C4-2B (cell line): ENCODE measurements around the gene KCNQ1.

Experiments
- H3K27ac ChIP-seq: fragments of 450-650 bp; 2 replicates; pipeline ENCODE4 v1.5.1; 2017
- ZFX ChIP-seq: fragments of 450-650 bp; IDR thresholded peaks from 2 replicates; pipeline ENCODE4 v1.6.1; 2017
- TF ChIP-seq, protein P1 (sequence below): fragments of 450-650 bp; conservative IDR thresholded peaks from 2 replicates; pipeline ENCODE4 v1.5.1; 2017; ENCODE audit warnings: mild to moderate bottlenecking

Gene KCNQ1

DNA sequence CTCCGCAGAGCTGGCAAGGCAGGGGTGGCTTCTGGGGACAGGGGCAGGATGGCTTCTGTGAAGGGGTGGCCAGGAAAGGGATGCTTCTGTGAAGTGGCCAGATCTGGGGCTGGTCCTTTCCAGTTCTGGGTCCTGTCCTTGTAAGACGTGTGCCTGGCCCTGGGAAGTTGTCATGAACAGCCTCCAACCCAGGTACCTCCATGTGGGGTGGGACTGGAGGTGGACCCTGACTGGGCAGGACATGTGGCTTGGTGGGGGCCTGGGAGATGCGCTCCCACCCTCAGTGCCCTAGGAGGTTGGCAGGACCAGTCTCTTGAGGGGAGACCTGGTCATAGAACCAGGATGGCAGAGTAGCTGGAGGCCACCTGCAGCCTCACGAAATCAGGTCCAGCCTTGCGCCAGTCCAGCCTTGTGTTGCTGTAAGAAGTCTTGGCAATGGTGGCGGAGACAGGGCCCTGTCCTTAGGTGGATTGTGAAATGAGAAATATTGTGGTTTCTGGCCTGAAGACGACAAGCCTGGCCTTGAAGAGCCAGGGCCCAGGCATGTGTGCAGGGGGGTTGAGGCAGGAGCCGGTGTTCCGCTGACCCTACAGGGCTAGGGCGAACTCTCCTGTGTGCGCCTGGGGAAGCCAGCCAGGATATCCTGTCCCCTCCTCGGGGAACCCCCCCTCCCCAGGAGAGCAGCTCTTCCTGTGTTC lies 2.6 kb downstream of the KCNQ1 start:
- no peak overlapping the region for H3K27ac ChIP-seq
- TF ChIP-seq, protein P1, sequence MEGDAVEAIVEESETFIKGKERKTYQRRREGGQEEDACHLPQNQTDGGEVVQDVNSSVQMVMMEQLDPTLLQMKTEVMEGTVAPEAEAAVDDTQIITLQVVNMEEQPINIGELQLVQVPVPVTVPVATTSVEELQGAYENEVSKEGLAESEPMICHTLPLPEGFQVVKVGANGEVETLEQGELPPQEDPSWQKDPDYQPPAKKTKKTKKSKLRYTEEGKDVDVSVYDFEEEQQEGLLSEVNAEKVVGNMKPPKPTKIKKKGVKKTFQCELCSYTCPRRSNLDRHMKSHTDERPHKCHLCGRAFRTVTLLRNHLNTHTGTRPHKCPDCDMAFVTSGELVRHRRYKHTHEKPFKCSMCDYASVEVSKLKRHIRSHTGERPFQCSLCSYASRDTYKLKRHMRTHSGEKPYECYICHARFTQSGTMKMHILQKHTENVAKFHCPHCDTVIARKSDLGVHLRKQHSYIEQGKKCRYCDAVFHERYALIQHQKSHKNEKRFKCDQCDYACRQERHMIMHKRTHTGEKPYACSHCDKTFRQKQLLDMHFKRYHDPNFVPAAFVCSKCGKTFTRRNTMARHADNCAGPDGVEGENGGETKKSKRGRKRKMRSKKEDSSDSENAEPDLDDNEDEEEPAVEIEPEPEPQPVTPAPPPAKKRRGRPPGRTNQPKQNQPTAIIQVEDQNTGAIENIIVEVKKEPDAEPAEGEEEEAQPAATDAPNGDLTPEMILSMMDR = no peak
- no peak for TF ChIP-seq ZFX

DNA sequence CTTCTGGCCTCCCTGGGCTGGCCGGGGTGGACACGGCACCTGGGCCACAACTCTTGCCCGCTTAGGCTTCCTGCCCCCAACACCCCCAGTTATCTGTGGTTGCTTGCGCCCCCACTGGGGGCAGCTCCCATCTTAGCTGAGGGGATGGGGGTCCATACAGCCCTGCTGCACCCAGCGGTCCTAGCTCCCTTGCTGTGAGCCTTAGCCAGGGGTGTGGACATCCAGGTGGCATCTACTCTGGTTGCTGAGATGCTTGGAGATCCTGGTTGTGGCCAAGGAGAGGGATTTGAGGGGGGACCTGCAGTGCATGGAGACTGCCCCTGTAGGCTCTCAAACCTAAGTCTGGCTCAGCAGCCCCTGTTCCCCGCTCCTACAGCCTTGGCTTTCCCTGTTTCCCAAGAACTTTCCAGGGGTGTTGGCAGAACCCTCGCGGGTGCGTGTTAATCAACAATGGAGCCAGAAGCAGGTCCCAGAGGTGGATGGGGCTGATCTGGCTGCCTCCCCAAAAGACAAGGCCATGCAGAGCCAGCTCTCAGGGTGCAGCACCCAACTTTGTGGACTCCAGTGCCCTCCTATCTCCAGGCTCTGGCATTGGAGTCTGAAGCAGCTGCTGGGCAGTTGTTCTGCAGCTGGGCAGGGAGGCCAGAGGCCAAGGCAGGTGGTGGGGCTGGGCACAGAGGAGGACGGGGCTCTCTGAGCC lies 3.3 kb downstream of the KCNQ1 start:
- no peak overlapping the region for H3K27ac ChIP-seq
- TF ChIP-seq ZFX = no peak
- TF ChIP-seq, protein P1 = no peak

DNA sequence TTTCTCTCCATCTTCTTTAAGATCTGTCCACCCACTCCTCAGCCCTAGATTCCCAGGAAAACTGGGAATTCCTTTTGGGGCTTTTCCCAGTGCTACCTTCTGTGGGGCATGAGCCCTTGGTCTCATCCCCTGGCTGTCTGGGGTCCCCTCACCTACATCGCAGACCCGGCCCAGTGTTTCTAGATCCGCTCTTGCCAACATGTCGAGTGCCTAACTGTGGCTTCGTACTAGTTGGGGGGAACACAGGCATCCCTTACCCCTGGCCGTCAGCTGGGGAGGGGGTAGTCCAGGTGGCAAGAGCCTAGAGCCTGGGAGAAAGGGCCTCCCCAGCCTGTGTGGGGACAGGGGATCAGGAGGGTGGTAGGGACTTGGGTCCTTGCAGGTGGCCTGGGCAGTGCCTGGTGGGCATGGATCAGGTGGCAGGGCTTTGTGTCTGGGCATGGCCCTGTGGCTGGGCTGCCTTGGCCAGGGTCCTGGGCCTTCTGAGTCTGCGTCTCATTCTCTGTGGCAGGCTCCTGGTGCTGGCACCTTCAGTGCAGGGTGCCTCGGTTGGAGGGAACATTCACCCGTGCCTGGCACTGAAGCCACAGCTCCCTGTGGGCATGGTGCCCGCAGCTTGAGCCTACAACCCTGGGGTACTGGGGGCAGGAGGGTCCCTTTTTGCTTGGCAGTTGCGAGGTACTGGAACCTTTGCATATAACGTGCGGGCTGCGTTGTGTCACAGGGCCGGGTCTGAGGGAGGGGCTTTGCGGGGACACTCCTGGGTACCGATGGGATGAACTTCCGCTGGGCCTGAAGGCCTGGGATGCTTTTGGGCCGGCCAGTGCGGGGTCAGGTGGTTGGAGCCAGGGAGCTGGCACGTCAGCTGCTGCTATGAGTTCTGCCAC lies 4.1 kb downstream of the KCNQ1 start:
- no peak overlapping the region for H3K27ac ChIP-seq
- TF ChIP-seq ZFX = no peak
- TF ChIP-seq, protein P1 = no peak

DNA sequence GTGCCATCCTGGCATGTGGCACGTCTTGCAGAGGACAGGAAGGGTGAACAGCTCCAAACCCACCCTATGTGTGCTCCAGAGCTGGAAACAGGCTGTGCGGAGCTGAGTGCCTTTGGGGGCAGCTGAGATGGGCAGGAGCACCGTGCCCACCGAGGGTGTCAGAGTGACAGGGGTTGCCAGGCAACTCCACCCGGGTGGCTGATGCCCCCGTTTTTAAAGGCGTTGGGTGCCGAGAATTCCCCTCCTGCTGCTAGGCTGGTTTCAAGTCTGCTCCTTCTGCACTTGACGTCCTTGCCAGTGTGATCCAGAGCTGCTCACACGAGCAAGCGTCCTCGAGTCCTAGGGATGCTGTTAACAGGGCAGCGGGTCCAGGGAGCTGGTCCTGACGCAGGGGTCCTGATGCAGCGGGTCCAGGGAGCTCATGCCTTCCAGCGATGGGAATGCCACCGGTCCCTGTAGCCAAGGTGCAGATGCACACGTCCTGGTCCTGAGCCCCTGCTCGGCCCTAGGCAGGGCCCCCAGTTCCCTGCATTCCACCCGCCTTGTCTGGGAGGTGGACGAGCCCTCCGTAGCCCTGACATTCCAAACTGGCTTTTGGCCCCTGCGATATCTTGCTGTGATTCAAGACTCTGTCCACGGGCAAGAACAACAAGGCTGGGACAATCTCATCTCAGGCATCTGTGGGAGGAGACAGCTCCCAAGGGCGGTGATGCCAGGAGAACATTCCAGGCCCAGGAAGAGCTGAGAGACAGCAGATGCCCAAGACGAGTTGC lies 4.9 kb downstream of the KCNQ1 start:
- H3K27ac ChIP-seq = no peak overlapping the region
- TF ChIP-seq ZFX = no peak

DNA sequence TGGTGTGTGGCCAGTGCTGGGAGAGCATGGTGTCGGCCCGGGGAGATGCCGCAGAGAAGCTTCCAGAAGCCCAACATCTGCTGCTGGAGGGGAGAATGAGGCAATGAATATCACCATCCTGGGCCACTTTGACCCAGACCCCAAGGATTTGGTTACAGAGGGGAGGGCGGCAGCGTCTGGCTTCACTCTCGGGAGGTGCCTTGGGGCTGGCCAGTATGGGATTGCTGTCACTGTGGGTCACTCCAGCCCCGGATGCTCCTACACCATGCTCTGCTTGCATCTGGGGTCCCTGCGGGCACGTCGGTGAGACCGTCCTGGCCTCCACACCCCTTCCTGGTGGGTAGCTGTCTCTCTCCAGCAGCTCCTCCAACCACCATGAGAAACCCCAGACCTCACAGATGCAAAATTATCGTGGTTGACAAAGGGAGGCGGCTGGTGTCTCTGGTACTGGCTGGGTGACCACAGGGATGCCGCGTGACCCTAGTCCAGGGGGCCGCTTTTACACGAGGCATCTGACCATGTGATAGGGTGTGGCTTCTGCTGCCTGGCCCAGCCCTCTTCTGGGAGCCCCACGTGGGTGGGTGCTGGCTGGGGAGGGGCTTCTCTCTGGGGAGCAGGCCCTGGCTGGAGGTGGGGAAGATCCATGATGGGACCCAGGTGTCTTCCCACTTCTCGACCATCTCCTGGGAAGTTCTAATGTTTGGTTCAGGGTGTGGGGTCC lies 5.7 kb downstream of the KCNQ1 start:
- no peak for TF ChIP-seq ZFX
- TF ChIP-seq, protein P1 = no peak
- no peak overlapping the region for H3K27ac ChIP-seq

DNA sequence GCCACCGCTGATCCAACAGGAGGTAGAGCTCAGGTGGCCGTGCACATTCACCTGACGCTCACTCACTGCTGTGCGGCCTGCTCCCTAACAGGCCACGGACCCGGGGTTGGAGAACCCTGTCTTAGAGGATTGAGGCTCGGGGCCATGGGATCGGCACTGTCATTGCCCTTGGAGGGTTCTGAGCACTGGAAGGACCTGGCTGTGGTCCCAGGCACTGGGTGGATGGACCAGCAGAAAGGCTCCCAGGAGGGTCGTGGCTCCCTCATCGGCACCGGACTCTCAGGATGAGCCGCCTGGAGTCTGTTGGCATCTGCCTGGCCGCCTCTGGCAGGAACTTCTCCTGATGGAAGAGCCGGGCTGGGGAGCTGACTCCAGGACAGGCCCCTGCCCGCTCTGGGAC lies 6.5 kb downstream of the KCNQ1 start:
- no peak for TF ChIP-seq ZFX
- TF ChIP-seq, protein P1 = no peak

DNA sequence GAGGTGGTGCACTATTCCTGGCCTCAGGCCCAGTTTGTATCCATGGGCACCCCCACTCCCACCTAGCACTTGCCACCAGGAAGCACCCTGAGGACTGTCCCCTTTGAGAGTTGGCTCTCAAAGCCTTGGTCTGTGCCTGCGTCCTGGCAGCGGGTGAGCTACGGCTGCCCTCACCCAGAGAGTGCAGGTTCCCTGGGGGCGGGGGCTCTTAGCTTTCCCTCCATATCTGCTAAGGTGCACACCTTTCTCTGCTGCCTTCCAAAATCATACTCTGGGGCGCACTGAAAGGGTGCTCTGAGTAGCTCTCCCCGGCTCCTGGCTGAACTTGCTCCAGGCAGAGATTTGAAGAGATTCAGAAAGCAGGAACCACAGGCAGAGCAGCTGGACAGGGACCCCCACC lies 7.1 kb downstream of the KCNQ1 start:
- no peak overlapping the region for H3K27ac ChIP-seq
- TF ChIP-seq, protein P1 = no peak
- TF ChIP-seq ZFX = no peak

More for the DNA sequence above, 6.5 kb downstream of the KCNQ1 start:
- H3K27ac ChIP-seq = no peak overlapping the region
